ENCODE measurements around the gene MIA2.
"Not testable (repeated sequence)": the region's sequence is repeated elsewhere in the genome, so short reads cannot be mapped to it uniquely, and the experiment has no call there.

MIA2 gene

GRCh38 chr14:39342768-39343167 lies 109.1 kb downstream of the MIA2 start:
- no peak for DNase-seq

- no peak for DNase-seq
Observed at GRCh38 chr14:39343614-39344013, 109.9 kb downstream of the MIA2 start.

GRCh38 chr14:39350866-39351265 lies 117.2 kb downstream of the MIA2 start:
- no peak for DNase-seq

- no peak for DNase-seq
Observed at GRCh38 chr14:39351708-39352107, 118.0 kb downstream of the MIA2 start.

GRCh38 chr14:39359069-39359468 lies 125.4 kb downstream of the MIA2 start:
- not testable (repeated sequence) for DNase-seq

GRCh38 chr14:39360316-39360715 lies 126.6 kb downstream of the MIA2 start:
- DNase-seq, result no peak

GRCh38 chr14:39361556-39361955 lies 127.8 kb downstream of the MIA2 start:
- not testable (repeated sequence) for DNase-seq

- no peak for DNase-seq
Observed at GRCh38 chr14:39364509-39364908, 130.8 kb downstream of the MIA2 start.

GRCh38 chr14:39365354-39365753 lies 131.6 kb downstream of the MIA2 start:
- no peak for DNase-seq

GRCh38 chr14:39366460-39367386 lies 133.0 kb downstream of the MIA2 start:
- DNase-seq, result no peak

- no peak for DNase-seq
Observed at GRCh38 chr14:39367387-39367751, 133.7 kb downstream of the MIA2 start.

- DNase-seq, result peak; percentile 27 to 40
Observed at GRCh38 chr14:39368261-39368959, 134.7 kb downstream of the MIA2 start.

GRCh38 chr14:39369029-39369428 lies 135.3 kb downstream of the MIA2 start:
- no peak for DNase-seq

- DNase-seq, result no peak
Observed at GRCh38 chr14:39370415-39370814, 136.7 kb downstream of the MIA2 start.

- DNase-seq, result no peak
Observed at GRCh38 chr14:39372656-39373055, 138.9 kb downstream of the MIA2 start.

- no peak for DNase-seq
Observed at GRCh38 chr14:39374851-39375250, 141.1 kb downstream of the MIA2 start.

- DNase-seq, result no peak
Observed at GRCh38 chr14:39376667-39377403, 143.1 kb downstream of the MIA2 start.

- no peak for DNase-seq
Observed at GRCh38 chr14:39381366-39381765, 147.7 kb downstream of the MIA2 start.

- DNase-seq, result no peak
Observed at GRCh38 chr14:39382463-39382862, 148.7 kb downstream of the MIA2 start.

GRCh38 chr14:39383026-39383660 lies 149.4 kb downstream of the MIA2 start:
- no peak for DNase-seq

GRCh38 chr14:39383741-39384140 lies 150.0 kb downstream of the MIA2 start:
- DNase-seq, result no peak

- DNase-seq, result no peak
Observed at GRCh38 chr14:39384177-39384576, 150.5 kb downstream of the MIA2 start.

- DNase-seq, result no peak
Observed at GRCh38 chr14:39393289-39393688, 159.6 kb downstream of the MIA2 start.

Data from activated CD4-positive, alpha-beta T cell treated with anti-CD3 and anti-CD28 coated beads, Interleukin-2, amount 50 U/mL, for 48 hours (primary cell).